ENCODE data around the gene TAF1L. TPM values are rescaled to one million over a fixed set of nuclear protein-coding genes. Genes with fewer than 3 reads are reported as not detected.
"Not testable (repeated sequence)": the region's sequence is repeated elsewhere in the genome, so short reads cannot be mapped to it uniquely, and the experiment has no call there.

Gene TAF1L
- total RNA-seq, 1 donor from 2014 or later: not detected

GRCh38 chr9:32603914-32604852 is 31.3 kb downstream of the TAF1L start:
- TF ChIP-seq, protein P1, sequence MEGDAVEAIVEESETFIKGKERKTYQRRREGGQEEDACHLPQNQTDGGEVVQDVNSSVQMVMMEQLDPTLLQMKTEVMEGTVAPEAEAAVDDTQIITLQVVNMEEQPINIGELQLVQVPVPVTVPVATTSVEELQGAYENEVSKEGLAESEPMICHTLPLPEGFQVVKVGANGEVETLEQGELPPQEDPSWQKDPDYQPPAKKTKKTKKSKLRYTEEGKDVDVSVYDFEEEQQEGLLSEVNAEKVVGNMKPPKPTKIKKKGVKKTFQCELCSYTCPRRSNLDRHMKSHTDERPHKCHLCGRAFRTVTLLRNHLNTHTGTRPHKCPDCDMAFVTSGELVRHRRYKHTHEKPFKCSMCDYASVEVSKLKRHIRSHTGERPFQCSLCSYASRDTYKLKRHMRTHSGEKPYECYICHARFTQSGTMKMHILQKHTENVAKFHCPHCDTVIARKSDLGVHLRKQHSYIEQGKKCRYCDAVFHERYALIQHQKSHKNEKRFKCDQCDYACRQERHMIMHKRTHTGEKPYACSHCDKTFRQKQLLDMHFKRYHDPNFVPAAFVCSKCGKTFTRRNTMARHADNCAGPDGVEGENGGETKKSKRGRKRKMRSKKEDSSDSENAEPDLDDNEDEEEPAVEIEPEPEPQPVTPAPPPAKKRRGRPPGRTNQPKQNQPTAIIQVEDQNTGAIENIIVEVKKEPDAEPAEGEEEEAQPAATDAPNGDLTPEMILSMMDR (IDR thresholded peaks at IDR 0.05): no peak
- H3K4me3 Mint-ChIP-seq (ENCODE audit: unreplicated experiment): no peak overlapping the region
- H3K9me3 Mint-ChIP-seq (ENCODE audit: unreplicated experiment): no peaks in the 10 kb centered on the region
- no peak for DNase-seq (ENCODE audit: extremely low spot score, unreplicated experiment)
- H3K27me3 Mint-ChIP-seq (ENCODE audit: unreplicated experiment): peaks cover 20% of the 10 kb centered on the region
- no peaks in the 10 kb centered on the region for H3K36me3 Mint-ChIP-seq (ENCODE audit: unreplicated experiment)
- no peaks in the 10 kb centered on the region for H3K4me1 Mint-ChIP-seq (ENCODE audit: unreplicated experiment)
- H3K27ac Mint-ChIP-seq (ENCODE audit: unreplicated experiment): no peak overlapping the region

DNA sequence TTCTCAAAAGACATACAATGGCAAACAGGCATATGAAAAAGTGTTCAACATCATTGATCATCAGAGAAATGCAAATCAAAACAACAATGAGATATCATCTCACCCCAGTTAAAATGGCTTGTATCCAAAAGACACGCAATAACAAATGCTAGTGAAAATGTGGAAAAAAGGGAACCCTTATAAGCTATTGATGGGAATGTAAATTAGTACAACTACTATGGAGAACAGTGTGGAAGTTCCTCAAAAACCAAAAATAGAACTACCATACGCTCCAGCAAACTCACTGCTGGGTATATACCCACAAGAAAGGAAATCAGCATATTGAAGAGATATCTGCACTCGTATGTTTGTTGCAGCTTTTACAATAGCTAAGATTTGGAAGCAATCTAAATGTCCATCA is 36.4 kb downstream of the TAF1L start:
- not testable (repeated sequence) for H3K4me3 Mint-ChIP-seq (ENCODE audit: unreplicated experiment); DNase-seq (ENCODE audit: extremely low spot score, unreplicated experiment); H3K36me3 Mint-ChIP-seq (ENCODE audit: unreplicated experiment); H3K4me1 Mint-ChIP-seq (ENCODE audit: unreplicated experiment); H3K27ac Mint-ChIP-seq (ENCODE audit: unreplicated experiment)
- H3K27me3 Mint-ChIP-seq (ENCODE audit: unreplicated experiment): peaks cover 35% of the 10 kb centered on the region
- H3K9me3 Mint-ChIP-seq (ENCODE audit: unreplicated experiment): peaks cover 13% of the 10 kb centered on the region

GRCh38 chr9:32596936-32597335 is 38.5 kb downstream of the TAF1L start:
- H3K9me3 Mint-ChIP-seq (ENCODE audit: unreplicated experiment): peaks cover 13% of the 10 kb centered on the region
- no peak overlapping the region for H3K27ac Mint-ChIP-seq (ENCODE audit: unreplicated experiment)
- TF ChIP-seq, protein P1 (IDR thresholded peaks at IDR 0.05): no peak

DNA sequence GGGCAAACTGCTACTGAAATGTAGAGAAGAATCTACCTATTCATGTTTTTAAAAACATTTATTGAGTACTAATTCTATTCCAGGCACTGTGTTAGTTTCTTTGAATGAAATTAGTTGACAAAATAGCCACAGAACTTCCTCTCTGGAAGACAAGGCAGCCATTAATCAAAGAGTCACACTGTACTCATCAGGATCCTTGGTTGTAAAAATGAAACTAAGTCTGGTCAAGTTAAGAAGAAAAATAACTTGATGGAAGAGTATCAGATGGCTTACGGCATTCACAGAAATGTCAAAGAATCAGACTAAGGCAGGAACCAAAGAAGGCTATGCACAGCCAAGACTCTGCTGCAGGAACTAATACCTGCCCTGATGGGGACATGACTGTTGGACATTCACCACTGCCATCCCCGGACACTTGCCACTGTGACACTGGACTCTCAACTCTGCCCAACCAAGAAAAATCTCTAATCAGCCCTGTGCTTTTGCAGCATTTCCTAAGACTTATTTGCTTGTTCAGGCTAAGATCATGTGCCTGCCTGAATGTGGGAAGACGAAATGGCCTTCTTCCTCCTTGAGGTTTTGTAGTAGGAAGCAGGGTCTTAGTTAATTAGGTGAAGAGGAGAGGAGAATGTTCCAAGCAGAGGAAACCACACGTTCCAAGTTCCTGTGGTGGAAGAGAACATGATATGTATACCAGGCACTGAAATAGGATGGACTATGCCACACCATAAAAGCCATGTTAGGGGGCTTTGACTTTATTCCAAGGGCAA is 39.2 kb downstream of the TAF1L start:
- no peak overlapping the region for H3K4me3 Mint-ChIP-seq (ENCODE audit: unreplicated experiment)
- H3K9me3 Mint-ChIP-seq (ENCODE audit: unreplicated experiment): peaks cover 13% of the 10 kb centered on the region
- no peaks in the 10 kb centered on the region for H3K4me1 Mint-ChIP-seq (ENCODE audit: unreplicated experiment)
- peaks cover 44% of the 10 kb centered on the region for H3K27me3 Mint-ChIP-seq (ENCODE audit: unreplicated experiment)
- DNase-seq (ENCODE audit: extremely low spot score, unreplicated experiment): no peak
- no peak overlapping the region for H3K27ac Mint-ChIP-seq (ENCODE audit: unreplicated experiment)
- TF ChIP-seq, protein P1 (IDR thresholded peaks at IDR 0.05): no peak
- H3K36me3 Mint-ChIP-seq (ENCODE audit: unreplicated experiment): no peaks in the 10 kb centered on the region

More at GRCh38 chr9:32596936-32597335, 38.5 kb downstream of the TAF1L start:
- no peaks in the 10 kb centered on the region for H3K4me1 Mint-ChIP-seq (ENCODE audit: unreplicated experiment)
- H3K36me3 Mint-ChIP-seq (ENCODE audit: unreplicated experiment): no peaks in the 10 kb centered on the region
- no peak for DNase-seq (ENCODE audit: extremely low spot score, unreplicated experiment)
- no peak overlapping the region for H3K4me3 Mint-ChIP-seq (ENCODE audit: unreplicated experiment)
- H3K27me3 Mint-ChIP-seq (ENCODE audit: unreplicated experiment): peaks cover 42% of the 10 kb centered on the region

- Mint-ChIP-seq H3K9me3 (ENCODE audit: unreplicated experiment) (no peaks in the 10 kb centered on the region), H3K4me3 (ENCODE audit: unreplicated experiment) (no peak overlapping the region), H3K36me3 (ENCODE audit: unreplicated experiment) (no peaks in the 10 kb centered on the region), H3K4me1 (ENCODE audit: unreplicated experiment) (no peaks in the 10 kb centered on the region), H3K27ac (ENCODE audit: unreplicated experiment) (no peak overlapping the region), H3K27me3 (ENCODE audit: unreplicated experiment) (peaks cover 33% of the 10 kb centered on the region)
- DNase-seq (ENCODE audit: extremely low spot score, unreplicated experiment): no peak
- TF ChIP-seq, protein P1 (IDR thresholded peaks at IDR 0.05): no peak
Observed at GRCh38 chr9:32590898-32591297, 44.6 kb downstream of the TAF1L start.
